HG02885 (cell line): ENCODE data around the gene VDAC1.
"Not testable (repeated sequence)": the region's sequence is repeated elsewhere in the genome, so short reads cannot be mapped to it uniquely, and the experiment has no call there.

ENCODE experiments used
- ATAC-seq: cut with Tn5 transposase; IDR thresholded peaks from one replicate; pipeline ENCODE4 v1.9.1; 2021; ENCODE audit warnings: mild to moderate bottlenecking; ENCODE audit not compliant: unreplicated experiment, poor library complexity

Gene VDAC1

GRCh38 chr5:133996683-133997252 lies 8.0 kb downstream of the VDAC1 start:
- no peak for ATAC-seq

GRCh38 chr5:133995883-133996563 lies 8.8 kb downstream of the VDAC1 start:
- ATAC-seq, result no peak

DNA sequence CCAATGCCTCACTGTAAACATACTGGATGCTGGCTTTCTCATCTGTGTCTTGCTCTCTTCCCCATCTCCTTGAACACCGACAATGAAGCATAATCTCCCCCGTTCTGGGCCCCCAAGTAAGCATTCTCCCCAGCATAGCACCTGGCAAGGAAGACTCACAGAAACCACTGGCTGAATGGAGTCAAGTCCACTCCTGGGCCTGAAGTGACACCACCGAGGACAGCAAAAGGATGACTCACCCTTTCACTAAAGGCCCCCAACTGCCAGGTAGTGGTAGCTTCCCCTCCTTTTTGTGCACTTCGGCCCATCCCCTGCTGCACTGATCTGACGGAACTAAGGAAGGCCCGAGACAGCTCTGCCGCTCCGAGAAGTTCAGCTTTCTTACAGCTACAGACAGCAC lies 9.4 kb downstream of the VDAC1 start:
- no peak for ATAC-seq

DNA sequence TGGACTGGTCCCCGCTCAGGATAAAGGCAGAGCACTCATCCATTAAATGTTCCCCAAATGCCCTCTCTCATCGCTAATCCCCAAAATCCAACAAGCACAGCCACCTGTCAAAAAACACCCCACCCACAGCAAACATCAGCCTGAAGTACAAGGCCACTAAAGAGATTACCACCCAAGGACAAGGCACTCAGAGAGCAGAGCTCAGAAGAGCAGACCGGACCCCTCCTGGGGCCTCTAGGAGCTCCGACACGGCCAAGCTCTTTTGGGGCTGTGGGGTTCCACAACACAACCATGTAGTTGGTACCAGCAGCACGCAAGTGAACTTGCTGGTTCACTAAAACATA lies 9.8 kb downstream of the VDAC1 start:
- ATAC-seq, result no peak

DNA sequence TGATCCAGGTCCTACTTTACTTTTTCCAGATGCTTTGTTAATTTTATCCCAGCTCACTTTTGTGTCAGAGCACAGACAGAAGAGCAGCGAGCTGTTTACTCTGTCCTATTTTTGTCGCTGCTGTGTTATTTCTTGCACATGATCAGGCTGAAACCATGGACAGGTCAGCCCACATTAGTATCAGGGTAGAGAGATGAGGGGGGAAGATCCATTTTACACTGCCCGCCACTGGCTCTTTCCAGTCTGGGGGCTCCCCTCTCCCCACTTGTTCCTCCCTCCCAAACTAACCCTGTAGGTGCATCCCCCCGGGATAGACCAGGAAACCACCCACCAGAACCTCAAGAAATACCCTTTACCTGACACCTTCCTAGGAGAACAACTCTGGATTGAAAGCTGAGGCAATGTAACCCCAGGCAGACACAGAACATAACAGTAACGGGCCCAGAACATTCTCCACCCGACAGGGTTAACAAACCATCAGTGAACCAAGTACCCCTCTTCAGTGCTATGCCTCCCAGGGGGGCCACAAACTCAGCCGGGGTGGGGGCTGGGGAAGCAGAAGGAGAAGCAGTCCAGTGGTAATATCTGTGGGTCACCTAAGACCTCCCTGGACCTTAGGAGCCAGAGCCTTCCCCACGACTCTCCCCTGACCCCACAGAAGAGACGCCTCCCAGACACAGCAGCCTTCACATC lies 10.3 kb downstream of the VDAC1 start:
- ATAC-seq, result no peak

GRCh38 chr5:133993185-133993936 lies 11.4 kb downstream of the VDAC1 start:
- no peak for ATAC-seq

- no peak for ATAC-seq
Observed at GRCh38 chr5:133992429-133993155, 12.2 kb downstream of the VDAC1 start.

GRCh38 chr5:133991171-133991910 lies 13.4 kb downstream of the VDAC1 start:
- no peak for ATAC-seq

GRCh38 chr5:133990396-133990795 lies 14.4 kb downstream of the VDAC1 start:
- no peak for ATAC-seq

- ATAC-seq, result no peak
Observed at GRCh38 chr5:133985540-133986180, 19.1 kb downstream of the VDAC1 start.

DNA sequence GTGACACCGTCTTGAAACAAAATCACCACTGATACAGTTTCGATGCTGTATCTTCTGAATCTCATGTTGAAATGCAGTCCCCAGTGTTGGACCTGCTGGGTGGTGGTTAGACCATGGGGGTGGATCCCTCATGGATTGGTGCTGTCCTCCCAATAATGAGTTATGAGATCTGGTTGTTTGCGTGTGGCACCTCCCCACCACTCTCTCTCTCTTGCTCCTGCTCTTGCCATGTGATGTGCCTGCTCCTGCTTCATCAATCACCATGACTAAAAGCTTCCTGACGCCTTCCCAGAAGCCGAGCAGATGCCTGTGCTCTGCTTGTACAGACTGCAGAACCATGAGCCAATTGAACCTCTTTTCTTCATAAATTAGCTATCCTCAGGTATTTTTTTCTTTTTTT lies 21.1 kb downstream of the VDAC1 start:
- ATAC-seq, result no peak

GRCh38 chr5:133981714-133982113 lies 23.1 kb downstream of the VDAC1 start:
- no peak for ATAC-seq

GRCh38 chr5:133980652-133981051 lies 24.1 kb downstream of the VDAC1 start:
- no peak for ATAC-seq

GRCh38 chr5:133978943-133979342 lies 25.8 kb downstream of the VDAC1 start:
- no peak for ATAC-seq

- ATAC-seq, result no peak
Observed at GRCh38 chr5:133977858-133978257, 26.9 kb downstream of the VDAC1 start.

- ATAC-seq, result peak; percentile 56
Observed at GRCh38 chr5:133977161-133977787, 27.5 kb downstream of the VDAC1 start.

DNA sequence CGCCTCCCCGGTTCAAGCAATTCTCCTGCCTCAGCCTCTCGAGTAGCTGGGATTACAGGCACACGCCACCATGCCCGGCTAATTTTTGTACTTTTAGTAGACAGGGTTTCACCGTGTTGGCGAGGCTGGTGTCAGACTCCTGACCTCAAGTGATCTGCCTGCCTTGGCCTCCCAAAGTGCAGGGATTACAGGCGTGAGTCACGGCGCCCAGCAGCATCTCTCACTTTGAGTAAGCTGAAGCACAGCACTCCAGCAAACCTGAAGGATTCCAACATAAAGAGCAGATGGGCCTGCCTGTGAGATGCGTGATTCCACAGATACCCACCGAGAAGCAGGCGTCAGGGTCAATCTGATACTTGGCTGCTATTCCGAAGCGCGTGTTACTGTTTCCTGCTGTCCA lies 29.2 kb downstream of the VDAC1 start:
- not testable (repeated sequence) for ATAC-seq

- no peak for ATAC-seq
Observed at GRCh38 chr5:133974142-133974541, 30.6 kb downstream of the VDAC1 start.
